Activated CD4-positive, alpha-beta T cell treated with anti-CD3 and anti-CD28 coated beads, Interleukin-2, amount 50 U/mL, for 48 hours (primary cell): ENCODE data around the gene MANSC4.
A peak's percentile ranks its signal among the peaks of the same experiment; 100 is the strongest.
"Not testable (repeated sequence)": the region's sequence is repeated elsewhere in the genome, so short reads cannot be mapped to it uniquely, and the experiment has no call there.

Experiments
- DNase-seq, 2 experiments: peaks; one replicate each; pipeline ENCODE4 v3.0.0-alpha.2; 2020

Gene MANSC4

GRCh38 chr12:27747111-27747820 is 32.8 kb downstream of the MANSC4 start:
- no peak for DNase-seq

- not testable (repeated sequence) for DNase-seq
Observed at GRCh38 chr12:27745734-27746133, 34.3 kb downstream of the MANSC4 start.

GRCh38 chr12:27743601-27744000 is 36.4 kb downstream of the MANSC4 start:
- DNase-seq: no peak

GRCh38 chr12:27734321-27734720 is 45.7 kb downstream of the MANSC4 start:
- DNase-seq: not testable (repeated sequence)

- DNase-seq: no peak
Observed at GRCh38 chr12:27733791-27734190, 46.2 kb downstream of the MANSC4 start.

- DNase-seq: peak; percentile 16 to 32
Observed at GRCh38 chr12:27733052-27733656, 46.9 kb downstream of the MANSC4 start.

GRCh38 chr12:27732281-27732680 is 47.8 kb downstream of the MANSC4 start:
- DNase-seq: no peak

GRCh38 chr12:27730097-27730588 is 49.9 kb downstream of the MANSC4 start:
- DNase-seq: no peak

- no peak for DNase-seq
Observed at GRCh38 chr12:27723212-27723611, 56.8 kb downstream of the MANSC4 start.
